Ishikawa (cell line): ENCODE data around the gene PIM3.

Experiments used
- CEBPB ChIP-seq: IDR thresholded peaks from 2 replicates; pipeline ENCODE4 v1.6.1; 2012
- CREB1 ChIP-seq: IDR thresholded peaks from 2 replicates; pipeline ENCODE4 v1.6.1; 2012; ENCODE audit warnings: low read depth
- EGR1 ChIP-seq: IDR thresholded peaks from 2 replicates; pipeline ENCODE4 v1.6.1; 2012
- EP300 ChIP-seq: IDR thresholded peaks from 2 replicates; pipeline ENCODE4 v1.6.1; 2012; ENCODE audit warnings: borderline replicate concordance
- FOXM1 ChIP-seq: IDR thresholded peaks from 2 replicates; pipeline ENCODE4 v1.6.1; 2012; ENCODE audit warnings: low read depth, borderline replicate concordance
- MAX ChIP-seq: IDR thresholded peaks from 2 replicates; pipeline ENCODE4 v1.6.1; 2012
- NFIC ChIP-seq: IDR thresholded peaks from 2 replicates; pipeline ENCODE4 v1.6.1; 2012
- RAD21 ChIP-seq: IDR thresholded peaks from 2 replicates; pipeline ENCODE4 v1.6.1; 2012; ENCODE audit warnings: low read depth
- REST ChIP-seq: IDR thresholded peaks from 2 replicates; pipeline ENCODE4 v1.6.1; 2012; ENCODE audit warnings: low read depth, mild to moderate bottlenecking
- TAF1 ChIP-seq: IDR thresholded peaks from 2 replicates; pipeline ENCODE4 v1.6.1; 2012; ENCODE audit warnings: low read depth, mild to moderate bottlenecking
- TCF12 ChIP-seq: IDR thresholded peaks from 2 replicates; pipeline ENCODE4 v1.6.1; 2012; ENCODE audit warnings: low read depth
- TEAD4 ChIP-seq: IDR thresholded peaks from 2 replicates; pipeline ENCODE4 v1.6.1; 2012
- USF1 ChIP-seq: IDR thresholded peaks from 2 replicates; pipeline ENCODE4 v1.6.1; 2012

- no peak for TF ChIP-seq CEBPB
- no peak for TF ChIP-seq USF1
- TF ChIP-seq EP300: no peak
- no peak for TF ChIP-seq TAF1
- no peak for TF ChIP-seq RAD21
- TF ChIP-seq REST: no peak
- no peak for TF ChIP-seq TEAD4
- TF ChIP-seq CREB1: no peak
- no peak for TF ChIP-seq MAX
- TF ChIP-seq FOXM1: no peak
- no peak for TF ChIP-seq NFIC
- no peak for TF ChIP-seq TCF12
- no peak for TF ChIP-seq EGR1
Observed at GRCh38 chr22:49913026-49913425, 47.5 kb upstream of the PIM3 start.
